ENCODE measurements around the gene GLIS1. TPM values are rescaled to one million over a fixed set of nuclear protein-coding genes. Genes with fewer than 3 reads are reported as not detected.

The GLIS1 gene
- total RNA-seq, 4 donors from 2014 or later = 0.16 to 0.27 TPM; not detected in 2

DNA sequence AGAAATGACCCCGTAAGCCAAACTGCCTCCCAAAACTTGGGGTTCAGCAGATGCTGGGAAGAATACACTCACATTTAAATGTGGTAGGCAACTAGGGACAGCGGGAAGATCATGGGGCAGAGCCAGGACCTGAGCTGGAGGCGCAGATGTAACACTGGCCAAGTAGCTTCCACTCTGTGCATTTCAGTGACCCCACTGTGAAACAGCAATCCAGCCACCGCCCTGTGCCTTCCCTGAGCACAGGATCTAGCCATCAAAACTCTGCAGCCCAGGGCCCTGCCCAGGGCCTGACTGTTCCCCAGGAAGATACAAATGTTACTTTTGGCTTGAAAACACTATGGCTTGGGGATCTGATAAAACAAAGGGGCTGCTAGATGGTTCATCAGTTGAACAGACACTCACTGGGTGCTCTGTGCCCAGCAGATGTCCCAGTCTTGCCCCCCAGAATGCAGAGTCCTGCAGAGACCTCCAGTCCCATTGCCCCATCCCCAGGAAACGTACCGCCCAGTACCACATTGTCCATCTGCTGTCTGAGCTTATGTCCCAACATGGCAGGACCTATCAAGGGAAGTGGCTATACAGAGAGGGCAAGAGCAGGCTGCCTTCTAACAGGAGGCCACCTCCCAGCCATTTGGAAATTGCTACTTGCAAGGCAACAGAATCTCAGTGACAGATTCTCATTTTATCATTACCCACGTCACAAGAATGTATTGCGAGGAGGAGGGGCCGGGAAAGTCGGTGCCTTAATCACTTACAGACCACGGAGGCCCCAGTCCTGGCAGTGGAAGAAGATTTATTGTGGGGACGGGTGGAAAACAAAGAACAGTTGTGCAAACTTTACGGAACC is 155.7 kb downstream of the GLIS1 start:
- H3K4me1 ChIP-seq = no peaks in the 10 kb centered on the region
- WGBS, 2 donors (ENCODE audit: low coverage in 1 of 2) = 63 to 81% methylated on average over 3 to 4 of the region's 13 CpGs

DNA sequence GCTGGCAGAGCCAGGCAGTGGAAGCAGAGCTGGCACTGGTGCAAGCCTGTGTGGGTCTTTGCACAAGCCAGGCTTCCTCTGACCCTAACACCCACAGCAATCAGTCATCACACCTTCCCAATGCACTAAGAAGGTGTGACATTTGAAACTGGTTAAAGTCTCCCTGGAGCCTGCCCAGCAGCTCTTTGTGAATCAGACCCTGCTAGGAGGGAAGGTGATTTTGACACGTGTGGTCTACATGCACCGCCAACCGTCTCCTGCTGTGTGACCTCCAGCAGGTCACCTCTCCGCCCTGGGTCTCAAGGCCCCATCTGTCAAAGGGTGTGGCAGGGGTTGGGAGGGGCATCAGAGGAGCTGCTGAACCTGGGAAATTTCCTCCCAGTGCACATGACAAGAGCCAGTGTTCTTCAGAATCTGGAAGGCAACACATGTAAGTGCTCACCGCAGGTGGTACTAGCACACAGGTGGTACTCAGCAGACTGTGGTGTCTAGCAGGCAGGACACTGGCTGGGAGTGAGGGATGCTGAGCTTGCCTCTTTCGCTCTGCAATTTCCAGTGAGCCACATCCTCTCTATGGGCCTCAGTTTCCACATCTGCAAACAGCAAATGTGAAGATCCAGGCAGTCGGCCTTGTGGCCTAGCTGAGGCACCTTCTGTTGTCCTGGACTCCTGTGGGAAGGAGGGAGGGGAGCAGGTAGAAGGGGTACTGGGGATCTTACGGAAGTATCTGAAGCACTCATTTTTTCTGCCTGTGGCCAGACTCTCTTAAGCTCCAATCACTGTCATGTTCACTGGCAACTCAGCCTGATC is 156.5 kb downstream of the GLIS1 start:
- no peaks in the 10 kb centered on the region for H3K27me3 ChIP-seq
- 92% methylated on average over 2 of the region's 8 CpGs; no CpG with 5 or more reads in 1 of the 2 donors for WGBS, 2 donors (ENCODE audit: low coverage in 1 of 2)
- no peak overlapping the region for H3K4me3 ChIP-seq
- H3K4me1 ChIP-seq = no peaks in the 10 kb centered on the region
- no peak overlapping the region for H3K27ac ChIP-seq
- H3K9me3 ChIP-seq = no peaks in the 10 kb centered on the region
- ATAC-seq = no peak
- no peak for TF ChIP-seq POLR2A (IDR thresholded peaks at IDR 0.05)
- TF ChIP-seq POLR2AphosphoS5 (IDR thresholded peaks at IDR 0.05) = no peak
- TF ChIP-seq, protein P1, sequence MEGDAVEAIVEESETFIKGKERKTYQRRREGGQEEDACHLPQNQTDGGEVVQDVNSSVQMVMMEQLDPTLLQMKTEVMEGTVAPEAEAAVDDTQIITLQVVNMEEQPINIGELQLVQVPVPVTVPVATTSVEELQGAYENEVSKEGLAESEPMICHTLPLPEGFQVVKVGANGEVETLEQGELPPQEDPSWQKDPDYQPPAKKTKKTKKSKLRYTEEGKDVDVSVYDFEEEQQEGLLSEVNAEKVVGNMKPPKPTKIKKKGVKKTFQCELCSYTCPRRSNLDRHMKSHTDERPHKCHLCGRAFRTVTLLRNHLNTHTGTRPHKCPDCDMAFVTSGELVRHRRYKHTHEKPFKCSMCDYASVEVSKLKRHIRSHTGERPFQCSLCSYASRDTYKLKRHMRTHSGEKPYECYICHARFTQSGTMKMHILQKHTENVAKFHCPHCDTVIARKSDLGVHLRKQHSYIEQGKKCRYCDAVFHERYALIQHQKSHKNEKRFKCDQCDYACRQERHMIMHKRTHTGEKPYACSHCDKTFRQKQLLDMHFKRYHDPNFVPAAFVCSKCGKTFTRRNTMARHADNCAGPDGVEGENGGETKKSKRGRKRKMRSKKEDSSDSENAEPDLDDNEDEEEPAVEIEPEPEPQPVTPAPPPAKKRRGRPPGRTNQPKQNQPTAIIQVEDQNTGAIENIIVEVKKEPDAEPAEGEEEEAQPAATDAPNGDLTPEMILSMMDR (IDR thresholded peaks at IDR 0.05) = no peak
- no peak for TF ChIP-seq EP300 (IDR thresholded peaks at IDR 0.05)
- no peaks in the 10 kb centered on the region for H3K36me3 ChIP-seq

More for the DNA sequence above, 155.7 kb downstream of the GLIS1 start:
- Histone ChIP-seq H3K9me3 (no peaks in the 10 kb centered on the region), H3K27ac (no peak overlapping the region), H3K27me3 (no peaks in the 10 kb centered on the region), H3K36me3 (no peaks in the 10 kb centered on the region), H3K4me3 (no peak overlapping the region)
- TF ChIP-seq, protein P1 (IDR thresholded peaks at IDR 0.05) = no peak
- TF ChIP-seq POLR2A (IDR thresholded peaks at IDR 0.05) (no peak), POLR2AphosphoS5 (IDR thresholded peaks at IDR 0.05) (no peak), EP300 (IDR thresholded peaks at IDR 0.05) (no peak)
- ATAC-seq = no peak

DNA sequence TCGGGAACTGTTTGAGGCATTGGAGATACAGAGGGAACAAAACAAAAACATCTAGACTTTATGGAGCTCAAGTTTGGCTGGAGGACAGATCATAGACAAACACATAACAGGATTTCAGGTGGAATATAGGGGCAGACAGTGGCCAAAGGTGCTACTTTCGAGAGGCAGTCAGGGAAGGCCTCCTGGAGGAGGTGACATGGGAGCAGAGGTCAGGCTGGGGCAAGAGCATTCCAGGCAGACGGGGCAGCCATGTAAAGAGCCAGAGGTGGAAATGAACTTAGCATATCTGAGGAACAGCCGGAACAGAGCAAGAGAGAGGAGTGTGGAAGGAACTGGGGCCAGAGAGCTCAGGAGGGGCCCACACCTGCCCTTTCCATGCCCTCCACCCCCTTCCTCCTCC is 157.5 kb downstream of the GLIS1 start:
- Histone ChIP-seq H3K4me3 (no peak overlapping the region), H3K27me3 (no peaks in the 10 kb centered on the region), H3K4me1 (no peaks in the 10 kb centered on the region), H3K36me3 (no peaks in the 10 kb centered on the region), H3K9me3 (no peaks in the 10 kb centered on the region), H3K27ac (no peak overlapping the region)
- no peak for ATAC-seq
- TF ChIP-seq EP300 (IDR thresholded peaks at IDR 0.05) = no peak
- WGBS, 2 donors (ENCODE audit: low coverage in 1 of 2) = 86 to 92% methylated on average over 2 to 3 of the region's 4 CpGs

DNA sequence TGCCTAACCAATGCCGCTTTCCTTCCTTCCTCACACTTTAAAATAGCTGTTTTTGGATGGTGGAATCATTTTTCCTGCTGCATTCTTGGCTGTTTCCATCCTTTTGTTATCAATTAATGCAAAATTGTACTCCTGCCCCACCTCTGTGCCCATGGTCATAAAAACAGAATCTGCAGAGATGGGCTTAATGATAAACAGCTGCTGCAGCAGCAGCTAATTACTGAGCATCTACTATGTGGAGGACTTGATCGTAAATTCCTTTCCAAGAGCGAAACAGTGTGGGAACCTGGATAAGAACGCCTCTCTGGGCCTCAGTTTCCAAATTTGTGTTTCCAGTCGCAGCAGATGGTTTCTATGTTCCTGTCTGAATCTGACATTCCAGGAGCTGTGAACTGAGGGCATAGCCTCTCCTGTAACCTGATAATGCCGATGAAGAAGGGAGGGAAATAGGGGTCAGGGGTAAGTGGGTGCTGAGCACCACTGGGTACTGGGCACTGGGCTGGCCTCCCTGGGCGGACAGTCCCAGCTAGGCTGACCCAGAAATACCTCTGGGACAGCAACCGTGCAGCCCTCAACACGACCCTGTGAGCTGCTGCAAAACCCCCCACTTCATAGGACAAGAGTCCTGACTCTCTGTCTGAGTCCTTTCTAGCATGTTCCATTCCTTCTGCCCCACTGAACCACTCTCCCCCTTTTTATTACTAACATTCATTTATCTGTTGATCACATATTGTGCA is 158.1 kb downstream of the GLIS1 start:
- Histone ChIP-seq H3K27ac (no peak overlapping the region), H3K27me3 (no peaks in the 10 kb centered on the region), H3K36me3 (no peaks in the 10 kb centered on the region), H3K4me1 (no peaks in the 10 kb centered on the region), H3K4me3 (no peak overlapping the region), H3K9me3 (no peaks in the 10 kb centered on the region)
- 79 to 100% methylated on average over 1 to 4 of the region's 9 CpGs for WGBS, 2 donors (ENCODE audit: low coverage in 1 of 2)
- no peak for TF ChIP-seq POLR2A (IDR thresholded peaks at IDR 0.05)
- TF ChIP-seq EP300 (IDR thresholded peaks at IDR 0.05) = no peak
- TF ChIP-seq POLR2AphosphoS5 (IDR thresholded peaks at IDR 0.05) = no peak
- TF ChIP-seq, protein P1 (IDR thresholded peaks at IDR 0.05) = no peak
- no peak for ATAC-seq

DNA sequence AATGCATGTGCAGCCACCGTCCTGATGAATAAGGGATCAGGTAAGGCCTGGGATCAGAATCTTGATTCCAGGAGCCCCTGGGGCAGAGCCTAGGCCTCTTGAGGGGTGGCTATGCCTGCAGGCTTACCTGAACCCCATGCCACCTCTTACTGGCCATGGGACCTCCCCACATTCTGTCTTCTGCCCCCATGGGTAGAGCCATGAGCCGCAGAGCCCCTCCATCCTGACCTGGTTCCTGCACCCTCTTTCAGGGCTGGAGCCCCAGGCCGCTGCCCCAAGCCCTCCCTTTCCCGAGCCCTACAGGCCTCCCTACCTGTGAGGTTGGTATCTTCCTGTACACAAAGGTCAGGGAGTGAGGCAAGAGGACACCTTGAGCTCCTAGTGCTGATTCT is 159.0 kb downstream of the GLIS1 start:
- WGBS, 2 donors (ENCODE audit: low coverage in 1 of 2) = 92% methylated on average over 2 of the region's 4 CpGs; no CpG with 5 or more reads in 1 of the 2 donors
- Histone ChIP-seq H3K27ac (no peak overlapping the region), H3K4me1 (no peaks in the 10 kb centered on the region), H3K9me3 (no peaks in the 10 kb centered on the region), H3K36me3 (no peaks in the 10 kb centered on the region), H3K4me3 (no peak overlapping the region), H3K27me3 (no peaks in the 10 kb centered on the region)
- ATAC-seq = no peak
- TF ChIP-seq, protein P1 (IDR thresholded peaks at IDR 0.05) = no peak
- no peak for TF ChIP-seq EP300 (IDR thresholded peaks at IDR 0.05)
- TF ChIP-seq POLR2AphosphoS5 (IDR thresholded peaks at IDR 0.05) = no peak
- TF ChIP-seq POLR2A (IDR thresholded peaks at IDR 0.05) = no peak
